SJSA1 (cell line): ENCODE results near the gene REG3A. TPM values are rescaled to one million over a fixed set of nuclear protein-coding genes. Genes with fewer than 3 reads are reported as not detected.

Source experiments
- DNase-seq, 2 experiments: peaks; one replicate each; pipeline ENCODE4 v3.0.0-alpha.2; 2015 to 2020; ENCODE audit warnings: low spot score in 2 of 2, low read depth in 1 of 2
- H3K27ac ChIP-seq: fragments of 250-450 bp; sonication (Bioruptor Pico); 2 replicates; pipeline ENCODE4 v1.5.1; 2020; ENCODE audit warnings: mild to moderate bottlenecking, moderate library complexity
- H3K27me3 ChIP-seq: fragments of 250-450 bp; sonication (Bioruptor Pico); replicated peaks from 2 replicates; pipeline ENCODE4 v1.5.1; 2020; ENCODE audit warnings: mild to moderate bottlenecking, moderate library complexity
- H3K36me3 ChIP-seq: fragments of 250-450 bp; sonication (Bioruptor Pico); 2 replicates; pipeline ENCODE4 v1.5.1; 2020; ENCODE audit warnings: mild to moderate bottlenecking
- H3K4me1 ChIP-seq: fragments of 250-450 bp; sonication (Bioruptor Pico); replicated peaks from 2 replicates; pipeline ENCODE4 v1.6.1; 2021; ENCODE audit warnings: mild to moderate bottlenecking
- H3K4me3 ChIP-seq: fragments of 250-450 bp; sonication (Bioruptor Pico); 2 replicates; pipeline ENCODE4 v1.5.1; 2020; ENCODE audit warnings: mild to moderate bottlenecking
- H3K9me3 ChIP-seq: fragments of 250-450 bp; sonication (Bioruptor Pico); replicated peaks from 2 replicates; pipeline ENCODE4 v1.5.1; 2020; ENCODE audit warnings: mild to moderate bottlenecking
- total RNA-seq: library from RNA; depleted of rRNA; stranded (reverse); fragments of >200 nt; shearing (Covaris generic); gene quantifications from 2 replicates; pipeline ENCODE4 v1.2.3, GENCODE V29; 2014; rRNA removed

The REG3A gene
- total RNA-seq, result not detected in 2 replicates

- Histone ChIP-seq H3K27ac (no peak within 1 kb of the TSS), H3K36me3 (no peaks in the 10 kb centered on the region), H3K4me3 (no peak within 1 kb of the TSS), H3K27me3 (no peaks in the 10 kb centered on the region), H3K4me1 (no peaks in the 10 kb centered on the region), H3K9me3 (no peaks in the 10 kb centered on the region)
- no peak for DNase-seq
Observed at GRCh38 chr2:79159653-79160052, at the start of gene REG3A. TSS of gene REG3A (minus strand) at chr2:79159753. CDS start at chr2:79159405, 348 bp downstream.

DNA sequence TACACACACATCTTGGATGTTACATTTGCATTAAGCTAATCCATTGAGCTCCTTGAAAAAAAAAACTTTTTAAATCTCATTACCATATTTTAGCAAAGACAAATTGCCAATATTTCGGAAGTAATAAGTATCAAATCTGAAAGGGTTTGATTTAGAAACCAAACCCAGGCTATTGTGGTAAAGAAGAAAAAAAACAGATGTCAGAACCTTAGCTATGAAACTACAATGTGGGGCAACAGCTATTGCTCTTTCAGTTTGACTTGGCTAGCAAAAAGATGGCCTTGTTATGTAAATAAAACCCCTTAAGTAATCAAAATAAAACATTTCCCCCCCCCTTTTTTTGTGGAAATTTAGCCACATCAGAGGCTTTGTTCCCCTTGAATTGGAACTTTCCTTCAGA, 41.2 kb upstream of the REG3A start:
- no peak overlapping the region for H3K27ac ChIP-seq
- no peaks in the 10 kb centered on the region for H3K4me1 ChIP-seq
- no peak for DNase-seq
- H3K27me3 ChIP-seq, result no peaks in the 10 kb centered on the region; the same call in 1 of the 2 replicates
- H3K9me3 ChIP-seq, result no peaks in the 10 kb centered on the region
- no peaks in the 10 kb centered on the region for H3K36me3 ChIP-seq
- H3K4me3 ChIP-seq, result no peak overlapping the region

DNA sequence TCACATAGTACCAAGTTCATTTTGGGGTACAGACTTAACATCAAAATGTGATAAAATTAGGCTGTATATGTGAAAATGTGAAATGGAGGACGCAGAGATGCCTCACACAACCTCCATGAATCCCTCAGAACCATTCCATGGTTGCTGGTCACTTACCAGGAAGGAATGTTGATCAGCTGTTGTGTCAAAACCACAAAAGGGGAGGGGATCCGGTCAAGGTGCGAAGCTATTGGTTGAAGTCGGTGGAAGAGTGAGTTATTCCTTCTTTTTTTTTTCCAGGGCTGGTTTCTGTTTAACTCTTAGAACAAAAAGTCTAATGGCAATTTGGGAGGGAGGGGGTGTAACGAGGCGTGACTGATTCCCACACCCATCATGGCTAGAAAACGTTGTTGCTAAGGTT, 32.3 kb upstream of the REG3A start:
- Histone ChIP-seq H3K9me3 (no peaks in the 10 kb centered on the region), H3K4me3 (no peak overlapping the region), H3K4me1 (no peaks in the 10 kb centered on the region), H3K27me3 (no peaks in the 10 kb centered on the region), H3K27ac (no peak overlapping the region), H3K36me3 (no peaks in the 10 kb centered on the region)
- DNase-seq, result no peak

DNA sequence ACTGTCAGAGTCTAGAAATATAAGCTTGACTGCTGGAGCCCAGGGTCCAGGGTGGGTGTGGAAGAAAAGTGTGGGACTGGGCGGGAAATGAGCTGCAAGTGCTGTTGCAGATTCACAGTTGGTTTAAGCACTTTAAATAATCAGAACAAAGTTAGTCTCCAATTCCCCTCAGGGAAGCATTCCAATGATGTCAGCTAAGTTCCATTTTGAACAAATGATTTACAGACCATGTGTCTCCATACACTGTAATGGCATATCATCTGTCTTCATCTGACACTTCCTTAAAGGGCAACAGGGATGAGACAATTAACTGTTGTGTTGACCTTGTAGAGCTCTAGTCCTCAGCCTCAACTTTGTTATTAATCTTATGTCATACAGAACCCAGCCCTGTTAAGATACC, 31.5 kb upstream of the REG3A start:
- Histone ChIP-seq H3K27ac (no peak overlapping the region), H3K4me3 (no peak overlapping the region), H3K4me1 (no peaks in the 10 kb centered on the region), H3K36me3 (no peaks in the 10 kb centered on the region), H3K27me3 (no peaks in the 10 kb centered on the region), H3K9me3 (no peaks in the 10 kb centered on the region)
- DNase-seq, result no peak

- H3K27me3 ChIP-seq, result no peaks in the 10 kb centered on the region
- no peak overlapping the region for H3K27ac ChIP-seq
- H3K36me3 ChIP-seq, result no peaks in the 10 kb centered on the region
- no peak for DNase-seq
- H3K4me3 ChIP-seq, result no peak overlapping the region
- no peaks in the 10 kb centered on the region for H3K4me1 ChIP-seq
- H3K9me3 ChIP-seq, result no peaks in the 10 kb centered on the region
Observed at GRCh38 chr2:79189465-79189864, 29.9 kb upstream of the REG3A start.

DNA sequence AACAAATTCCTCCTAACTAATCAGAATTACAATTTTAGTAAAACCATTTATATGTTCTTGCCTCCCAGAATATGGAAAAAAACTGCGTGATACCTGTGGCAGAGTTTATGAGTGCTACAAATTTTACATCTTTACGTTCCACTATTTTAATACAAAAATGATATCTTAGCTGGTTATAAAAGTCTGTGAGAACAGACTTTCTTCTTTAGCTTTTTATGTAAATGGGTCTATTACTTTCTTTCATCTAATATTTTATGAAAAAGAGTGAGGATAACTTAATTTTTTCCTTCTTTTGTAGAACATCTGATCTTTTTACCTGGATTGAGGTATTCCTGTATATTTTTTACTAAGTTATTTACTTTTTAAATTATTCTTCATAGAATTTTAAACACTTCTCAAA, 22.1 kb upstream of the REG3A start:
- H3K27me3 ChIP-seq, result no peaks in the 10 kb centered on the region
- H3K9me3 ChIP-seq, result no peaks in the 10 kb centered on the region
- H3K36me3 ChIP-seq, result no peaks in the 10 kb centered on the region
- H3K27ac ChIP-seq, result no peak overlapping the region
- no peaks in the 10 kb centered on the region for H3K4me1 ChIP-seq
- no peak overlapping the region for H3K4me3 ChIP-seq
- DNase-seq, result no peak

- H3K27ac ChIP-seq, result no peak overlapping the region
- no peaks in the 10 kb centered on the region for H3K4me1 ChIP-seq
- H3K36me3 ChIP-seq, result no peaks in the 10 kb centered on the region
- DNase-seq, result no peak
- no peaks in the 10 kb centered on the region for H3K27me3 ChIP-seq
- H3K9me3 ChIP-seq, result no peaks in the 10 kb centered on the region
- no peak overlapping the region for H3K4me3 ChIP-seq
Observed at GRCh38 chr2:79180092-79180491, 20.5 kb upstream of the REG3A start.

GRCh38 chr2:79179036-79179435, 19.5 kb upstream of the REG3A start:
- no peaks in the 10 kb centered on the region for H3K27me3 ChIP-seq
- no peaks in the 10 kb centered on the region for H3K4me1 ChIP-seq
- no peak overlapping the region for H3K27ac ChIP-seq
- H3K9me3 ChIP-seq, result no peaks in the 10 kb centered on the region
- H3K4me3 ChIP-seq, result no peak overlapping the region
- no peaks in the 10 kb centered on the region for H3K36me3 ChIP-seq
- DNase-seq, result no peak

DNA sequence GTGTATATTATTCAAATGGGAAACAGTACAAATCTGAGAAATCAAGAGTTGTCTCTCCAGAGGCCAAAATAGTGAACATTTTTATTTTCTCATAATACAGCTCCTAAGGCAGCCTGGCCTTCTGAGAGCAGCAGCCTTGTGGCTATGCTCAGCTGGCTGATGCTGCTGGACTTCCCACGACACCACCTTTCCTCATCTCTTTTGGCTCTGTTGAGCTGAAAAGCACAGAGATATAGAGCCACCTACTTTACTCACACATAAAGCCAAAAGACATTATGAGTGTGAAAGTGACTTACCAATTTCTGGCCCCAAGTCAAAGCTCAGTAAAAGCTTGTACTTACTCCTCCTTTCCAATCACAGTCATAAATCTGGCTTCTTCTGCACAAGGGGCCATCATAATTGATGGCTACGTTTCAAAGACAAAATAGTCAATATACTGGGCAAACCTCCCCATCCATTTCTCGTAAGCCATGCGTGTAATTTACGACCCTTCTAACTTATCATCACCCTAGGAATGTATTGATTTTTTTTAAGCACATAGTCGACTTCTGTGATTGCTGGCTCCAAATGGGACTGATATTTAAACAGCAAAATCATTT, 18.6 kb upstream of the REG3A start:
- H3K27me3 ChIP-seq, result no peaks in the 10 kb centered on the region
- no peak overlapping the region for H3K4me3 ChIP-seq
- no peaks in the 10 kb centered on the region for H3K36me3 ChIP-seq
- no peak for DNase-seq
- no peak overlapping the region for H3K27ac ChIP-seq
- H3K9me3 ChIP-seq, result no peaks in the 10 kb centered on the region
- no peaks in the 10 kb centered on the region for H3K4me1 ChIP-seq

- H3K27me3 ChIP-seq, result no peaks in the 10 kb centered on the region
- no peaks in the 10 kb centered on the region for H3K4me1 ChIP-seq
- H3K9me3 ChIP-seq, result no peaks in the 10 kb centered on the region
- H3K27ac ChIP-seq, result no peak overlapping the region
- no peak overlapping the region for H3K4me3 ChIP-seq
- H3K36me3 ChIP-seq, result no peaks in the 10 kb centered on the region
- DNase-seq, result no peak
Observed at GRCh38 chr2:79171348-79171958, 11.9 kb upstream of the REG3A start.

GRCh38 chr2:79162801-79163200, 3.2 kb upstream of the REG3A start:
- no peaks in the 10 kb centered on the region for H3K36me3 ChIP-seq
- H3K27me3 ChIP-seq, result no peaks in the 10 kb centered on the region
- H3K4me3 ChIP-seq, result no peak overlapping the region
- no peak overlapping the region for H3K27ac ChIP-seq
- H3K4me1 ChIP-seq, result no peaks in the 10 kb centered on the region
- DNase-seq, result no peak
- no peaks in the 10 kb centered on the region for H3K9me3 ChIP-seq

GRCh38 chr2:79162132-79162531, 2.6 kb upstream of the REG3A start:
- H3K27ac ChIP-seq, result no peak overlapping the region
- H3K27me3 ChIP-seq, result no peaks in the 10 kb centered on the region
- H3K9me3 ChIP-seq, result no peaks in the 10 kb centered on the region
- H3K36me3 ChIP-seq, result no peaks in the 10 kb centered on the region
- DNase-seq, result no peak
- no peak overlapping the region for H3K4me3 ChIP-seq
- no peaks in the 10 kb centered on the region for H3K4me1 ChIP-seq

DNA sequence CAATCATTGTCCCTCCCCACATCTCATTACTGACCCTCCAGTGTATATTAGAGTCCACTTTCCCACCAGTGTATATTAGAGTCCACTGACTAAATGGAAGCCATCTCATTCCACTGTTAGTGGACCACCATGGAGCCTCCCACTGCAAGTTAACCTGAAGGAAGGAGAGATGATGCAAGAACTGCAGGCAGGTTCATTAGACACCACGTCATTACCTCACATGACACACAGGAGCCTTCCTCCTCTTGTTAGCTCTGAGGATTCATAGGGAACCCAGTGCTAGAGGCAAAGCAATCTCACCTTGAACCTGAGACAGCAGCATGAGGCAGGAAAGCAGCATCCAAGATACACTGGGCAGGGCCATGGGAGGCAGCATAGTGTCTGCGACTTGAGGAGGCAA, 523 bp downstream of the REG3A start:
- no peaks in the 10 kb centered on the region for H3K36me3 ChIP-seq
- H3K9me3 ChIP-seq, result no peaks in the 10 kb centered on the region
- H3K27ac ChIP-seq, result no peak overlapping the region
- no peak for DNase-seq
- no peaks in the 10 kb centered on the region for H3K4me1 ChIP-seq
- no peak overlapping the region for H3K4me3 ChIP-seq
- no peaks in the 10 kb centered on the region for H3K27me3 ChIP-seq

GRCh38 chr2:79155826-79156476, 3.6 kb downstream of the REG3A start:
- no peaks in the 10 kb centered on the region for H3K4me1 ChIP-seq
- H3K9me3 ChIP-seq, result no peaks in the 10 kb centered on the region
- no peak overlapping the region for H3K4me3 ChIP-seq
- H3K27me3 ChIP-seq, result no peaks in the 10 kb centered on the region
- H3K36me3 ChIP-seq, result no peaks in the 10 kb centered on the region
- DNase-seq, result no peak
- no peak overlapping the region for H3K27ac ChIP-seq
